ENCODE measurements around the gene ENTPD2.

ENTPD2 gene

DNA sequence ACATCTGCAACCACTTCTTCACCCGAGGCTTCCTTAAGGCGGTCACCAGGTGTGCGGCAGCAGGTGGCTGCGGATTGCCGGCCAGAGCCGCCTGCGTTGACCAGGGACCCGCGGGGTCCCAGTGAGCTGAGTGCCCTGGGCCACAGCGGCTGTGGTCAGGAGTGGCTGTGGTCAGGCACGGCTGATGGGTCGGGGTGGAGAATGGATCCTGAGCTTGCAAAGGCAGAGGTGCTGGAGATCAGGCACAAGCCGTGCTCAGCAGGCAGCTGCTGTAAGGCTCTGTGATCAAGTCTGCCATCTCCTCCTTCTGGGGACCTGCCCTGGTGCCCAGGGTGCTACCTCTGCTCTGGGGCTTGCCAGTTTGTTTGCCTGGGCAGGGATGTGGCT lies 25.5 kb upstream of the ENTPD2 start:
- no peak for DNase-seq (ENCODE audit: low spot score)

DNA sequence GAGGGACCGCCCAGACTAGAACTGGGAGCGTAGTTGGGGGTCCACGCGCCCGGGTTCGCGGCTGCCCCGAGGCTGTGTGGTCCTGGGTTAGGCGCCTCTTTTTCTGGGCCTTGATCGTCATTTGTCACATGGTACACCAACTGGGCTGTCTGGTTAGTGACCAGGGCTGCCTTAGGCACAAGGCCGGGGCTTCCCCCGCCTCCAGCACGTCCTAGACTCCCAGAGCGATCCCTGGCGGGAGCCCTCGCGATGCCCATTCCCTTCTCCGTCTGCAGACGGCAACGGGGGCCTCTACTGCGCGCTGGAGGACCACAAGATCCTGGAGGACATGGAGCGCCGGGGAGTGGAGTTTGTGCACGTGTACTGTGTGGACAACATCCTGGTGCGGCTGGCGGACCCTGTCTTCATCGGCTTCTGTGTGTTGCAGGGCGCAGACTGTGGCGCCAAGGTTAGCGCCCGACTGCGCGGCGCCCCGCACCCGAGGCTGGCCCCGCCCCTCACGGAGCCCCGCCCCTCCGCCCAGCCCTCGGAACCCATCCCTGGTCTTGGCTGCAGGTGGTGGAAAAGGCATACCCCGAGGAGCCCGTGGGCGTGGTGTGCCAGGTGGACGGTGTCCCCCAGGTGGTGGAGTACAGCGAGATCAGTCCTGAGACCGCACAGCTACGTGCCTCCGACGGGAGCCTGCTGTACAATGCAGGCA lies 25.0 kb upstream of the ENTPD2 start:
- DNase-seq (ENCODE audit: low spot score), result peak; percentile 72

DNA sequence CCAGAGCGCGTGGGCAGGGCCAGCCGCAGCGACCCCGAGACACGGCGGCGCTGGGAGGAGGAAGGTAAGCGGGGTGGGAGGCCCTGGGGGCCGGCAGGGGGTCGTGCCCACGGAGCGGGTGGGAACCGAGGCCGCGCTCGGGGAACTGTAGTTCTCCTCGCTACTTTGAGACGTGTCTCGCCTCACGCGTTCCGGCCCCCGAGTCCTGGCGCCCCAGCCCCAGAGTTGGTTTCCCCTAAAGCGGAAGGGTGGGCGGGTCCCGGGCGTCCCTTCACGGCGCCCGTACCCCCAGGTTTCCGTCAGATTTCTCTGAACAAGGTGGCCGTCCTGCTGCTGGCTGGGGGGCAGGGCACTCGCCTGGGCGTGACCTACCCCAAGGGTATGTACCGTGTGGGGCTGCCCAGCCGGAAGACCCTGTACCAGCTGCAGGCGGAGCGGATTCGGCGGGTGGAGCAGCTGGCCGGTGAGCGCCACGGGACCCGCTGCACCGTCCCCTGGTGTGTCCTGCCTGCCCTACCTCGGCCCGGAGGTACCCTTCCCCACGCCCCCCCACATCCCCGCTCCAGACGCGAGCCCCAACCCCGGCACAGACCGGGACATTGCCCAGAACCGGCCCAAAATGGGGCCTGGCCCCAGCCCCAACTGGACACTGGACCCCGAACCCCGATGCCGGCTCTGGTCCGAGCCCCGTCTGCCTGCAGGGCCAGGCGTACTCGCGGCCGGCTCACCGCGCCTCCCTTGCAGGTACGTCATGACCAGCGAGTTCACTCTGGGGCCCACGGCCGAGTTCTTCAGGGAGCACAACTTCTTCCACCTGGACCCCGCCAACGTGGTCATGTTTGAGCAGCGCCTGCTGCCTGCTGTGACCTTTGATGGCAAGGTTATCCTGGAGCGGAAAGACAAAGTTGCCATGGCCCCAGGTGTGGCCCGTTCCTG lies 24.2 kb upstream of the ENTPD2 start:
- DNase-seq (ENCODE audit: low spot score), result no peak

DNA sequence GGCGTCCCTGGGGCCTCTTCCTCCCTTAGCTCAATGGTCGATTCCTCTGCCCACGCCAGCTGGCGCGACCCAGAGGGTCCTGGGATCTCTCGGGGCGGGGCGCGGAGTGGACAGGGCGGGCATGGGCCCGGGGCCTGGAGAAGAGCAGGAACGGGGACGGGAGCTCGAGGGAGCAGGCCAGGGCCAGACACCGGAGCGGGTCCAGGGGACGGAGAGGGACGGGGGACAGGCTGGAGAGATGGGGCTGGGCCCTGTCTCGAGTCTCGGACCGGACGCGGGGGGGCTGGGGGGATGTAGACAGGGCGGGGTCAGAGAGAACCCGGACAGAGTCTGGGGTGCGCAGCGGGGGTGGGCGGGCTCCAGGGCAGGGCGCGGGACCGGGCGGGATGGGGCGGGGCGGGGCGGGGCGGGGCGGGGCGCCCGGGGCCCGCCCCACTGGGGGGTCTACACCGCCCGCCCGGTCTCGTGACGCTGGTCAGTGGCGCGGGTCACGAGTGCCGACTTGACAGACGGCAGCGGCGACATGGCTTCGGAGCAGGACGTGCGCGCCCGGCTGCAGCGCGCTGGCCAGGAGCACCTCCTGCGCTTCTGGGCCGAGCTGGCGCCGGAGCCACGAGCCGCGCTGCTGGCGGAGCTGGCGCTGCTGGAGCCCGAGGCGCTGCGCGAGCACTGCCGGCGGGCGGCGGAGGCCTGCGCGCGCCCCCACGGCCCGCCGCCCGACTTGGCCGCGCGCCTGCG lies 23.3 kb upstream of the ENTPD2 start, which contains the start of gene UAP1L1:
TSS of gene UAP1L1 (plus strand) at position 508 of the 738 bp plus-strand sequence. CDS start at position 524, 16 bp downstream.
- DNase-seq (ENCODE audit: low spot score), result peak; percentile 55

DNA sequence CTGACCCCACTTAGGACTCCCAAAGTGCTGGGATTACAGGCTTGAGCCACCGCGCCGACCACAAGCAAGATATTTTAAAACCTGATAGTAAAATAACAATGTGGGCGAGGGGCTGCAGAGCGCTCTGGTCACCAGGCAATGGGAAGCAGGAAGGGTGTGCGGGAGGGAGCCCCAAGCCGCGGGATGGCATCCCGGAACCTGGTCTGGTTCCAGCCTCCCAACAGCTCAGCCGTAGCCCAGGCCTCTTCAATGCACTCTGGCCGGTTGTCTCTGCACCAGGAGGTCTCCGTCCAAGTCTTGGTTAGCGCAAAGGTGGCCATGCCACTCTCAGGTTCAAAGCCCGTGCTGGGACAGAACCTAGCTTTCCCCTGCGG lies 22.8 kb upstream of the ENTPD2 start:
- no peak for DNase-seq (ENCODE audit: low spot score)

DNA sequence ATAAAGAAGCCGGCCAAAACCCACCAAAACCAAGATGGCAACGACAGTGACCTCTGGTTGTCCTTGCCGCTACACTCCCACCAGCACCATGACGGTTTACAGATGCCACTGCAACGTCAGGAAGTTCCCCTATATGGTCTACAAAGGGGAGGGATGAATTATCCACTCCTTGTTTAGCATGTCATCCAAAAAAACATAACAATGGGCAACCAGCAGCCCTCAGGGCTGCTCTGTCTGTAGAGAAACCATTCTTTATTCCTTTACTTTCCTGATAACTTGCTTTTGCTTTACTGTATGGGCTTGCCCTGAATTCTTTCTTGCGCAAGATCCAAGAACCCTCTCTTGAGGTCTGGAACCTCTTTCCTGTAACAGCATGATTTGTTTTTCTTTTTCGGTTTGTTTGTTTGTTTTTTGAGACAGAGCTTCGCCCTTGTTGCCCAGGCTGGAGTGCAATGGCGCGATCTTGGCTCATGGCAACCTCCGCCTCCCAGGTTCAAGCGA lies 21.5 kb upstream of the ENTPD2 start:
- no peak for DNase-seq (ENCODE audit: low spot score)

DNA sequence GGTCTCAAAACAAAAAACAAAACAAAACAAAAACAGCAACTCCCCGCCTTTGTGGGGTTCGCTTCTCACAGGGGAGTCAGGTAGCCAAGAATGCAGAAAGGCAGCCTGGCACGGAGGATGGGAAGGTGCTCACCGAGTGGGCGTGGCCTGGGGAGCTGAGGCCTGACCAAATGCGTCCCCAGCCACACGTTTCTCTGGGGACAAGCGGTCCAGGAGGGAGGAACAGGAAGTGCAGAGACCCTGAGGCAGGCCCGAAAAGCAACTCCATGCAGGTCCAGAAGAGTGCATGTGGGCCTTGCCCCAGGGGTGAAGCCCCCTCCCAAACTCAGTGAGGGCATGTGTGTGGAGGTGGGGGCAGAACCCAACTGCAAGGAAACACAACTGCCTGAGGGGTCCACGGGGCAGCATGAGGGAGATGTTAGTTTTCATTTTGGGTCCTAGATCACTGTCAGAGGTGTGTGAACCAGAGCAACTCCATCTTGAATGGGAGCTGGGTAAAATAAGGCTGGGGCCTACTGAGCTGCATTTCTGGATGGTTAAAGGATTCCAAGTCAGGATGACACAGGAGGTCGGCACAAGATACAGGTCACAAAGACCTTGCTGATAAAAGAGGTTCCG lies 20.9 kb upstream of the ENTPD2 start:
- no peak for DNase-seq (ENCODE audit: low spot score)

DNA sequence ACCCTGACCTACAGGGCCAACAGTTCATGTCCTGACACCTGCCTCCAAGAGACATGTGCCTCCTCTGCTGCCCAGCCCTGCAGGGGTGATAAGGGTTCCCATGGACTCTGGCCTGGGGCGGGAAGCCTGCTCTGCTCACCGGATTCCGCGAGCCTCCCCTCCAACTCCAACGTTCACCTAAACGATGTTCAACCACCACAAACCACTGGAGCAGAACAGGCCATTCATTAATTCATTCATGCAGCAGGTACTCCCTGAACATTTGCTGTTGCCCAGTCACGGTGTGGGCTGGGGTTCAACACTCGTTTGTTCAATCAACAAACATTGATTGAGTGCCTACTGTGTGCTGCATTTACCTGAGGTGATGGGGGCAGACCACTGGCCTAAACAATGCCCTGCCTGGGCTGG lies 20.1 kb upstream of the ENTPD2 start:
- no peak for DNase-seq (ENCODE audit: low spot score)

DNA sequence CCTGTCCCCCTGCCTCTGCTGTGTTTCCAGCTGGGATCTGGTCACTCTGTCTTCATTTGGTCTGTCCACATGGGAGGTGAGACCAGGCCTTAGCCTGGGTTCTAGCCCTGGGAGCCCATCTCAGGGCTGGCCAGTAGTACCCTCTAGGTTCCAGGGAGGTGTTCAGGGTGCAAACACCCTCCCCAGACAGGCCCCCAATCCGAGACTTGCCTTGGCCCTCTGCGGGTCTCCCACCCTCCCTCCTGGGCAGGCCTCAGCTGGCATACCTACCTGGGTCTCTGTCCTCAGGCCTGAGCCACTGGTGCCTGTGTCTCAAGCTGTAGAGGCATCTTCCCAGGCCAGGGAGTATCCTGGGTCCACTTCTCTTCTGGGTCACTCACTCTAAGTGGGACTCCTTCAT lies 17.4 kb upstream of the ENTPD2 start:
- no peak for DNase-seq (ENCODE audit: low spot score)

DNA sequence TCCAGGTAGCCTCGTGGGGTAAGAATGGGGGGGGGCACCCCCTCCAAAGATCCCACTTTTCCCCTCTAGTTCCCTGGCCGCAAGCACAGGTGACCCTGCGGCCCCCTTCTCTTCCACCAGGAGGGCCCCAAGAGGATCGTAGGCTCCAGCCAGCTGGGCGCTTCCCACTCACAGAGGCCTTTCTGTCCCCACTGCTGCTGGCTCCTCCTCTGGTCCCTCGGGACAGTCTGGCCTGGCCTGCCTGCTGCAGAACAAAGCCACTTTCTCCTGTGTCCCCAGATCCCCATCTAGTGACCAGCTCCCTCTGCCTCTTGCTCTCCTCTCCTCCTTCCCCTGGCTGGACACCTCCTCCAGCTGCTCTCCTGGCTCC lies 17.0 kb upstream of the ENTPD2 start:
- no peak for DNase-seq (ENCODE audit: low spot score)

DNA sequence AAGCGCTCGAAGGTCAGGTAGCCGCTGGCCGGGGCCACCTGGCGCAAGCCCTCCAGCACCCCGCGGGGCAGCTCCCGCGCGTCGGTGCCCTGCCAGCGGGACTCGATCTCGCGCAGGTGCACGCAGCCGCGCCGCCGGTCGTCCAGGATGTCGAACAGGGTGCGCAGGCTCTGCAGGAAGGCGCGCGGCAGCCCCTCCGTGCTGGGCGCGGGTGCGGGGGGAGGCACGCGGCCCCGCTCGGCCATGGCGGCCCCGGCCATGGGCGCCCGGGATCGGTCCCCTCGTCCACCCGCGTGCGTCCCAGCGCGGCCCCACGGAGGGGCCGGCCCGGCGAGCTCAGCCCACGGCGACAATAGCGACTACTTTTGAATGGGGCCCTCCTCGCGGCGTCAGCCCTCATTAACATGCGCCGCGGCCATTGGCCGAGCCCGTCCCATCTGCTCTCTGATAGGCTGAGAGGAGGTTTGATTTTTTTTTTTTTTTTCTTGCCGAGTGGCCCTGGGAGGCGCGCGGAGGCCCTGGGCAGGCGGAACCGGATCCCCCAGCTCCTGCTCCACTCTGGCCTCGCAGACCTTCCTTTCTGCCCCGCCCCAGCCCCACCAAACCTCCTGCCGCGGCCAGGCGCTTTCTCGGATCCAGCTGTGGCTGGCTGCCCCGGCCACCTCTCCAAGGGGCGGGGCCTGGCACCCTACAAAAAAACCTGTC lies 16.5 kb upstream of the ENTPD2 start, which contains the start of gene SAPCD2:
TSS of gene SAPCD2 (minus strand) at position 357 of the 705 bp plus-strand sequence. CDS start at position 260, 97 bp downstream.
- peak; percentile 90 for DNase-seq (ENCODE audit: low spot score)

DNA sequence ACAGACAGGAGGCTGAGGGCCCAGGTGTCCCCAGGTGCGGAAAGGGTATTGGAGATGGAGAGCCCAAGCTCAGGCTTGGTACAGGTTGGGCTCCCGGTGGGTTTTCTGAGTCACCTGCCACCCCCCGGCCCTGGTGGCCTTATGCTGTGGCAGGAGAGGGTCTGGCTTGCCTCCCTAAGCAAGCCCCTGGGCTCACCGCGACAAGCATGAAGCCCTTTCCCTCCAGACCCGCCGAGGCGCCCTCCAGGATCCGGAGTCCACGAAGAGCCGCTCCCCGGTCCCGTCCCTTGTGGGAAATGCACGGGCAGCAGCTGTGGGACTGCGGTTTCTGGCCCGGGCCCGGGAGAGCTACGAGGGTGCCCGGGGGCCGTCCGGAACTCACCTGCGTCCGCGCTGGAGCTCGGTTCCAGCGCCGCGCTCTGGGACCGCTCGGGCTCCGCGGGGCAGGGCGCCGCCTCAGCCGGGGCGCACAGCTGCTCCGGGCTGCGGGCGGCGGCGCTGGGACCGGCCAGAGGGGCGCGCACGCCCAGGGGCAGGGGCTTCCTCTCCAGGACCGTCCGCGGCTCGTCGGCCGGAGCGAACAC lies 15.7 kb upstream of the ENTPD2 start:
- peak; percentile 52 for DNase-seq (ENCODE audit: low spot score)

DNA sequence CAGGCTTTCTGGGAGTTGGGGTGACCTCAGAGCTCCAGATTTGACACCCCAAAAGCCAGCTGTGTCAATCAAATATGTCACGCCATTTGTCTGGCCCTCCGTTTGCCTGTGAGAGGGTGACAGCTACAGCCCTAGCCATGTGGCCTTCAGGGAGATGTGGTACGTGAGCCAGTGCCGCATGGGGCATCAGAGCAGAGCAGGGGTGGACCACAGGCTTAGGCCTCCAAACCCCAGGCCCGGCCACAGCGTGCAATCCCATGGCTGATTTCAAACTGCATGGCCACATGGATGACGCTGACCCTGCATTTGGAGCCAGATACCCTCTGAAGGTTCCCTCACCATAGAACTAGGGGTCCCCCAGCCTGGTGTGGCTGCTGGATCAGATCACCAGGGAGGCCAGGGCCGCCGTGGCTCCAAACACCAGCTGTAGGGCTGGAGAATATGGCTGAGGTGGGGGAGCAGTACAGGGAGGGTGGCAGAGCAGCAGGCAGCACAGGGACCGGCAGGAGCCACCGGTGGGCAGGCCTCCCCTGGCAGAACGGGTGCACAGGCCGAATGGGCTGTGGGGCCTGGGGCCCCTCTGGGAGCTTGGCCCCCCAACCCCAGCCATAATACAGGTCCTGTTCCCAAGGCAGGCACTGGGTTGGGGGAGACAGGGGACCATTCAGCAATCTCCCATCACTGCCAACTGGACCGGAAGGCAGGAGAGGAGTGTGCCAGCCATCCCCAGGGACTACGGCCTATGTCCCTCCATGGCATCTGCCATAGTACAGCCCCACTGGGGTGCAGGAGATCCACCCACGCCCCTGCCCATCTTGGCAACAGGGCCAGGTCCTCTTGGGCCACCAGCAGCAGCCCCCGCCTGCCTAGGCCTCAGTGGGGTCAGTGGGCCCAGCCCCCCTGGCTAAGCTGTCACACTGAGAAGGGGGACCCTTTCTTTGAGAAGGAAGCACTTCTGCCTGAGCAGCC lies 15.0 kb upstream of the ENTPD2 start:
- DNase-seq (ENCODE audit: low spot score), result no peak

DNA sequence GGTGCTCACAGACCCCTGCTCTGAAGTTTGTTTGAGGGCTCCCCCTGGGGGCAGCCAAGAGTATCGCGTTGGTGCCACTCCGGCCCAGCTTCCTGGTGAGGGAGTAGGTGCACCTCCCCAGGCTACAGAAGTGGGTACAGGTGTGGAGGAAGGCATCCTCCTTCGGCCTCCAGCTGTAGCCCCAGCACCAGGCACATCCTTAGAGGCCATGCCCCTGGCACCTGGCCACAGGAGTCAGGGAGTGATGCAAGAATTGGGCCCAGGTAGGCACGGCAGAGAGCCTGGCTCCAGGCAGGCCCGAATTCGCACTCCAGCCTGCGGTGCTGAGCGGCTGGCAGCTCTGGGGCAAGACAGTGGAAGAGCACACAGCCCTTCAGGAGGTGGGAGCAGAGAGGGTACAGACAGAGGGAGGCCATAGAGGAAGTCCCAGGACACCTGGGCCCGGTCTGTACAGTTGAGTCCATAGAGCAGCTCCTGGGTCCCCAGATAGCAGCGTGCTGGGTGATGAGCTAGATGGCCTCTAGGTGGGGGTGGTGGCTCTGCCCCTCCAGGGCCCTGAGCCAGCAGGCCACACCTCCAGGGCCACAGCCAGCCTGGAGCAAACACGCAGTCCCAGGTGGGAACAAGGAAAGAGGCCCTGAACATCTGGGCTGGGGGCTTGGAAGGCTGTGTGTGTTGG lies 14.1 kb upstream of the ENTPD2 start:
- DNase-seq (ENCODE audit: low spot score), result peak; percentile 84

DNA sequence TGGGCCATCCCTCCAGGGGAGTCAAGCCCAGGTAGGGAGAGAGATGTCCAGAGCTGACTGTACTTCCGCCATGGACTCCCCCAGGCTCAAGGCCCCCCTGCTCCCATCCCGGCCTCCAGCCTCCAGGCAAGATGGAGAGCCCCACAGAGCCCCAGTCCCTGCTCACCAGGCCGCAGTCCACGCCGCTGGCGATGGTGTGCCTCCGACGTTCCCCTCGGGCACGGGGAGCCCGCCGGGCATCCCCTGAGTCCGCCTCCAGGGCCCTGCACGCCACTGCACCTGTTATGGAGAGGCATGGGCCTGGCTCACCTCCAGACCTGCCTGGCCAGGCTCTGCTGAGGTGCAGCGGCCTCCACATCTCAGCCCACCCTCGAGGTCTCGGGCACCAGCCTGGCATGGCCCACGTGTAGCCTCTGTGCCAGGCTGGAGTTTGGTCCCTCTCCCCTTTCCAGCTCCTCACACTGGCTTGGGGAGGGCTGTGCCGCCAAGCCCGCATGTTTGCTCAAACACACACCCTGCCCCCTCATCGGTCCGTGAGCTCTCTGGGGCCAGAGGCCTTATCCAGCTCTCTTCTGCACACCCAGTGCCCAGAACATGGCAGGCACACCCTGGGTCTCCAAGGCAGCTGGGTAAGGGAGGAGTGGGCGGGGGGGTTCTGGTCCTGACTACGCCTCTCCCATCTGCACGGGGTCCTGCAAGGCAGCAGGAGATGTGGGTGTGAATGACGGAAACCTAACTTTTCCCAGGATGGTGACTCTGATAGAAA lies 12.4 kb upstream of the ENTPD2 start:
- no peak for DNase-seq (ENCODE audit: low spot score)

DNA sequence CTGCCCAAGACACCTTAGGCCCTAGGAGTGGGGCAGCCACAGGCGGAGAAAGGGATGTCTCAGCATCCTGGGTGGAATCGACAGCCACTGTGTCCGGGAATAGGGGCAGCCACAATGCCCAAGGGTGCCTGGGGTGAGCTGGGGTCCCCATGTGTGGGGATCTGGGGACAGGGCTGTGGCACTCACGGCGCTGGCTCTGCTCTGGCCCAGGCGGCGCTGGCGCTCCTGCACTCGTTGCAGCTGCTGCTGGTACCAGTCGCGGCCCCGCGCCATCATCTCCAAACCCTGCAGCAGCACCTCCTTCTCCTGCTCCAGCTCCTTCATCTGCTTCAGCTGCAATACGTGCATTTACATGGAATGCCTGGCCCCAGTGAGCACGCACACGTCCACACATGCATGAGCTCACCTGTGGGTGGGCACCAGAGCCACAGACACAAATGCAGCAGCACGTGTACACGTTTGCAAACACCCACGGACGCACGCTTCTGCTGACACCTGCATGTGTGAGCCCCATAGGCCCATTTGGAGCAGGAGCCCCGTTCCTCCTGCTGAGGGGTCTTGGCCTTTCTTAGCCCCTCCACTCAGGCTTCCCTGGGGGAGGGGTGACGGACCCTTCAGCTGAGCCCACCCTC lies 11.6 kb upstream of the ENTPD2 start:
- no peak for DNase-seq (ENCODE audit: low spot score)

DNA sequence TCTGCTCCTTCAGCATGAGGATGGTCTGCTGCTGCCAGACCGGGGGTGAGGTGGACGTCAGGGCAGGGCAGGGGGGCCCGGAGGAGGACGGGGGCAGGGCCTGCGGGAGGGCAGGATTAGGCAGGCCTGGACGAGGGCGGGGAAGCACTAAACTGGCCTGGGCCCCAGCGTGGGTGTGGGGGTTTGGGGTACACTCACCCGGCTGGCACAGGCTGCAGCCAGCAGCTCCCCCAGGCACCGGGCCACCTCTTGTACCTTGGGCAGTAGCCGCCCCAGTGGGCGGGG lies 11.0 kb upstream of the ENTPD2 start:
- no peak for DNase-seq (ENCODE audit: low spot score)
